ENCODE measurements around the gene CD300LD. TPM values are rescaled to one million over a fixed set of nuclear protein-coding genes. Genes with fewer than 3 reads are reported as not detected.

The CD300LD gene
- total and polyA plus RNA-seq, 2 of the 8 experiments (the other 6 are each of a cell fraction or from before 2014, with no cell fraction given), result not detected

DNA sequence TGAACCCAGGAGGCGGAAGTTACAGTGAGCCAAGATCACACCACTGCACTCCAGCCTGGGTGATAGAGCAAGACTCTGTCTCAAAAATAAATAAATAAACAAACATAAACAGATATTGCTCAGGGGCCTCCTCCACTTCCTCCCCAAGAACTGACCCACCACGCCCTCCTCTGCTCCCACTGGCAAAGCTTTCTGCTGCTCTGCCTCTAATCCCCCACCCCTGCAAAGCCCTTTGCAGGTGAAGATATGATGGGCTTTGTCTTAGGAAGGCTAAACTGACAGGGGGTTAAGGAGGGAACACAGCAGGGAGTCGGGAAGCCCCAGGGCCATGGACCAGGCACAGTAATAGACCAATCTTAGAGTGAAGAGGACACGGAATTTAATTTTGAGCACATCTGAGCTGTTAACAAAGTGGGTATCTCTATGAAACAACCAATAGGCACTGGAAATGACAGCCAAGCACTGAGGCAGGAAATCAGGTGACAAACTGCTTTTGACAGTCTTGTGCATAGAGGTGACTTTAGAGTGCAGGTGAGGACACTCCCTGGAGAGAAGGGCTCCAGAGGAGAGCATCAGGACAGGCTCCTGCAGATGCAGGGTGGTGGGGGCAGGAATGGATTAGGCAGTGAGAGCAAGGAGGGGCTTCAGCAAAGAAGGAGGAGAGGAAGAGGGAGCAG is 6.4 kb upstream of the CD300LD start (continued):
- TF ChIP-seq RFX5 (IDR thresholded peaks at IDR 0.05; ENCODE audit: borderline replicate concordance, low read depth, low read length), result no peak
- TF ChIP-seq, protein P1, sequence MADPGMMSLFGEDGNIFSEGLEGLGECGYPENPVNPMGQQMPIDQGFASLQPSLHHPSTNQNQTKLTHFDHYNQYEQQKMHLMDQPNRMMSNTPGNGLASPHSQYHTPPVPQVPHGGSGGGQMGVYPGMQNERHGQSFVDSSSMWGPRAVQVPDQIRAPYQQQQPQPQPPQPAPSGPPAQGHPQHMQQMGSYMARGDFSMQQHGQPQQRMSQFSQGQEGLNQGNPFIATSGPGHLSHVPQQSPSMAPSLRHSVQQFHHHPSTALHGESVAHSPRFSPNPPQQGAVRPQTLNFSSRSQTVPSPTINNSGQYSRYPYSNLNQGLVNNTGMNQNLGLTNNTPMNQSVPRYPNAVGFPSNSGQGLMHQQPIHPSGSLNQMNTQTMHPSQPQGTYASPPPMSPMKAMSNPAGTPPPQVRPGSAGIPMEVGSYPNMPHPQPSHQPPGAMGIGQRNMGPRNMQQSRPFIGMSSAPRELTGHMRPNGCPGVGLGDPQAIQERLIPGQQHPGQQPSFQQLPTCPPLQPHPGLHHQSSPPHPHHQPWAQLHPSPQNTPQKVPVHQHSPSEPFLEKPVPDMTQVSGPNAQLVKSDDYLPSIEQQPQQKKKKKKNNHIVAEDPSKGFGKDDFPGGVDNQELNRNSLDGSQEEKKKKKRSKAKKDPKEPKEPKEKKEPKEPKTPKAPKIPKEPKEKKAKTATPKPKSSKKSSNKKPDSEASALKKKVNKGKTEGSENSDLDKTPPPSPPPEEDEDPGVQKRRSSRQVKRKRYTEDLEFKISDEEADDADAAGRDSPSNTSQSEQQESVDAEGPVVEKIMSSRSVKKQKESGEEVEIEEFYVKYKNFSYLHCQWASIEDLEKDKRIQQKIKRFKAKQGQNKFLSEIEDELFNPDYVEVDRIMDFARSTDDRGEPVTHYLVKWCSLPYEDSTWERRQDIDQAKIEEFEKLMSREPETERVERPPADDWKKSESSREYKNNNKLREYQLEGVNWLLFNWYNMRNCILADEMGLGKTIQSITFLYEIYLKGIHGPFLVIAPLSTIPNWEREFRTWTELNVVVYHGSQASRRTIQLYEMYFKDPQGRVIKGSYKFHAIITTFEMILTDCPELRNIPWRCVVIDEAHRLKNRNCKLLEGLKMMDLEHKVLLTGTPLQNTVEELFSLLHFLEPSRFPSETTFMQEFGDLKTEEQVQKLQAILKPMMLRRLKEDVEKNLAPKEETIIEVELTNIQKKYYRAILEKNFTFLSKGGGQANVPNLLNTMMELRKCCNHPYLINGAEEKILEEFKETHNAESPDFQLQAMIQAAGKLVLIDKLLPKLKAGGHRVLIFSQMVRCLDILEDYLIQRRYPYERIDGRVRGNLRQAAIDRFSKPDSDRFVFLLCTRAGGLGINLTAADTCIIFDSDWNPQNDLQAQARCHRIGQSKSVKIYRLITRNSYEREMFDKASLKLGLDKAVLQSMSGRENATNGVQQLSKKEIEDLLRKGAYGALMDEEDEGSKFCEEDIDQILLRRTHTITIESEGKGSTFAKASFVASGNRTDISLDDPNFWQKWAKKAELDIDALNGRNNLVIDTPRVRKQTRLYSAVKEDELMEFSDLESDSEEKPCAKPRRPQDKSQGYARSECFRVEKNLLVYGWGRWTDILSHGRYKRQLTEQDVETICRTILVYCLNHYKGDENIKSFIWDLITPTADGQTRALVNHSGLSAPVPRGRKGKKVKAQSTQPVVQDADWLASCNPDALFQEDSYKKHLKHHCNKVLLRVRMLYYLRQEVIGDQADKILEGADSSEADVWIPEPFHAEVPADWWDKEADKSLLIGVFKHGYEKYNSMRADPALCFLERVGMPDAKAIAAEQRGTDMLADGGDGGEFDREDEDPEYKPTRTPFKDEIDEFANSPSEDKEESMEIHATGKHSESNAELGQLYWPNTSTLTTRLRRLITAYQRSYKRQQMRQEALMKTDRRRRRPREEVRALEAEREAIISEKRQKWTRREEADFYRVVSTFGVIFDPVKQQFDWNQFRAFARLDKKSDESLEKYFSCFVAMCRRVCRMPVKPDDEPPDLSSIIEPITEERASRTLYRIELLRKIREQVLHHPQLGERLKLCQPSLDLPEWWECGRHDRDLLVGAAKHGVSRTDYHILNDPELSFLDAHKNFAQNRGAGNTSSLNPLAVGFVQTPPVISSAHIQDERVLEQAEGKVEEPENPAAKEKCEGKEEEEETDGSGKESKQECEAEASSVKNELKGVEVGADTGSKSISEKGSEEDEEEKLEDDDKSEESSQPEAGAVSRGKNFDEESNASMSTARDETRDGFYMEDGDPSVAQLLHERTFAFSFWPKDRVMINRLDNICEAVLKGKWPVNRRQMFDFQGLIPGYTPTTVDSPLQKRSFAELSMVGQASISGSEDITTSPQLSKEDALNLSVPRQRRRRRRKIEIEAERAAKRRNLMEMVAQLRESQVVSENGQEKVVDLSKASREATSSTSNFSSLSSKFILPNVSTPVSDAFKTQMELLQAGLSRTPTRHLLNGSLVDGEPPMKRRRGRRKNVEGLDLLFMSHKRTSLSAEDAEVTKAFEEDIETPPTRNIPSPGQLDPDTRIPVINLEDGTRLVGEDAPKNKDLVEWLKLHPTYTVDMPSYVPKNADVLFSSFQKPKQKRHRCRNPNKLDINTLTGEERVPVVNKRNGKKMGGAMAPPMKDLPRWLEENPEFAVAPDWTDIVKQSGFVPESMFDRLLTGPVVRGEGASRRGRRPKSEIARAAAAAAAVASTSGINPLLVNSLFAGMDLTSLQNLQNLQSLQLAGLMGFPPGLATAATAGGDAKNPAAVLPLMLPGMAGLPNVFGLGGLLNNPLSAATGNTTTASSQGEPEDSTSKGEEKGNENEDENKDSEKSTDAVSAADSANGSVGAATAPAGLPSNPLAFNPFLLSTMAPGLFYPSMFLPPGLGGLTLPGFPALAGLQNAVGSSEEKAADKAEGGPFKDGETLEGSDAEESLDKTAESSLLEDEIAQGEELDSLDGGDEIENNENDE (IDR thresholded peaks at IDR 0.05; ENCODE audit: insufficient replicate concordance, low read length), result no peak
- no peak for TF ChIP-seq TBP (IDR thresholded peaks at IDR 0.05; ENCODE audit: low read depth, low read length)
- TF ChIP-seq BRCA1 (IDR thresholded peaks at IDR 0.05; ENCODE audit: low read depth, low read length), result no peak
- no peak for TF ChIP-seq BACH1 (IDR thresholded peaks at IDR 0.05; ENCODE audit: low read length)
- no peak for TF ChIP-seq SIN3A (conservative IDR thresholded peaks at IDR 0.05 in 1 of 2, IDR thresholded peaks at IDR 0.05 in 1 of 2; ENCODE audit: low read depth in 1 of 2, low read length in 2 of 2)
- TF ChIP-seq, protein P2, sequence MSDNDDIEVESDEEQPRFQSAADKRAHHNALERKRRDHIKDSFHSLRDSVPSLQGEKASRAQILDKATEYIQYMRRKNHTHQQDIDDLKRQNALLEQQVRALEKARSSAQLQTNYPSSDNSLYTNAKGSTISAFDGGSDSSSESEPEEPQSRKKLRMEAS (IDR thresholded peaks at IDR 0.05), result no peak
- TF ChIP-seq, protein P3, sequence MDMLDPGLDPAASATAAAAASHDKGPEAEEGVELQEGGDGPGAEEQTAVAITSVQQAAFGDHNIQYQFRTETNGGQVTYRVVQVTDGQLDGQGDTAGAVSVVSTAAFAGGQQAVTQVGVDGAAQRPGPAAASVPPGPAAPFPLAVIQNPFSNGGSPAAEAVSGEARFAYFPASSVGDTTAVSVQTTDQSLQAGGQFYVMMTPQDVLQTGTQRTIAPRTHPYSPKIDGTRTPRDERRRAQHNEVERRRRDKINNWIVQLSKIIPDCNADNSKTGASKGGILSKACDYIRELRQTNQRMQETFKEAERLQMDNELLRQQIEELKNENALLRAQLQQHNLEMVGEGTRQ (IDR thresholded peaks at IDR 0.05; ENCODE audit: low read length), result no peak

Data from H1 (cell line).